ENCODE data around the gene PADI1. TPM values are rescaled to one million over a fixed set of nuclear protein-coding genes. Genes with fewer than 3 reads are reported as not detected.

Gene PADI1
- total and polyA plus RNA-seq, 4 donors: 4.9 TPM; not detected in 3

DNA sequence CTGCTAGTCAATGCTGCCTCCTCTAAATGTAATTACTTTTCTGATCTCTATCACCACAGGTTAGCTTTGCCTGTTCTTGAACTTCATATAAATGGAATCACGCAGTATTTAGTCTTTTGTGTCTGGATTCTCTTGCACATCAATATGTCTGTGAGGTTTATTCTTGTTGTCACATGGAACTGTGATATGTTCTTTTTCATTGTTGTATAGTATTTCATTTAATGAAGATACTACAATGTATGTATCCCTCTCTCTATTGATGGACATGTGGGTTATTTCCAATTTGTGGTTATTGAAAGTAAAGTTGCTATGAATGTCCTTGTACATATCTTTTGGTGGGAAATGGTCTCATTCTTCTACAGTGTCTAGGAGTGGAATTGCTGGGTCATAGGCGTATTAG, 16.7 kb upstream of the PADI1 start (continued):
- TF ChIP-seq RXRA (IDR thresholded peaks at IDR 0.05) (no peak), SP1 (IDR thresholded peaks at IDR 0.05) (no peak), HNF4G (IDR thresholded peaks at IDR 0.05) (no peak), NR2F2 (IDR thresholded peaks at IDR 0.05) (no peak), YY1 (IDR thresholded peaks at IDR 0.05) (no peak), FOXA2 (IDR thresholded peaks at IDR 0.05) (no peak), FOXA1 (IDR thresholded peaks at IDR 0.05) (no peak), HNF4A (conservative IDR thresholded peaks at IDR 0.05) (no peak)
- TF ChIP-seq, protein P1, sequence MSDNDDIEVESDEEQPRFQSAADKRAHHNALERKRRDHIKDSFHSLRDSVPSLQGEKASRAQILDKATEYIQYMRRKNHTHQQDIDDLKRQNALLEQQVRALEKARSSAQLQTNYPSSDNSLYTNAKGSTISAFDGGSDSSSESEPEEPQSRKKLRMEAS (IDR thresholded peaks at IDR 0.05): no peak
- TF ChIP-seq, protein P2, sequence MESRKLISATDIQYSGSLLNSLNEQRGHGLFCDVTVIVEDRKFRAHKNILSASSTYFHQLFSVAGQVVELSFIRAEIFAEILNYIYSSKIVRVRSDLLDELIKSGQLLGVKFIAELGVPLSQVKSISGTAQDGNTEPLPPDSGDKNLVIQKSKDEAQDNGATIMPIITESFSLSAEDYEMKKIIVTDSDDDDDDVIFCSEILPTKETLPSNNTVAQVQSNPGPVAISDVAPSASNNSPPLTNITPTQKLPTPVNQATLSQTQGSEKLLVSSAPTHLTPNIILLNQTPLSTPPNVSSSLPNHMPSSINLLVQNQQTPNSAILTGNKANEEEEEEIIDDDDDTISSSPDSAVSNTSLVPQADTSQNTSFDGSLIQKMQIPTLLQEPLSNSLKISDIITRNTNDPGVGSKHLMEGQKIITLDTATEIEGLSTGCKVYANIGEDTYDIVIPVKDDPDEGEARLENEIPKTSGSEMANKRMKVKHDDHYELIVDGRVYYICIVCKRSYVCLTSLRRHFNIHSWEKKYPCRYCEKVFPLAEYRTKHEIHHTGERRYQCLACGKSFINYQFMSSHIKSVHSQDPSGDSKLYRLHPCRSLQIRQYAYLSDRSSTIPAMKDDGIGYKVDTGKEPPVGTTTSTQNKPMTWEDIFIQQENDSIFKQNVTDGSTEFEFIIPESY (IDR thresholded peaks at IDR 0.05): no peak

DNA sequence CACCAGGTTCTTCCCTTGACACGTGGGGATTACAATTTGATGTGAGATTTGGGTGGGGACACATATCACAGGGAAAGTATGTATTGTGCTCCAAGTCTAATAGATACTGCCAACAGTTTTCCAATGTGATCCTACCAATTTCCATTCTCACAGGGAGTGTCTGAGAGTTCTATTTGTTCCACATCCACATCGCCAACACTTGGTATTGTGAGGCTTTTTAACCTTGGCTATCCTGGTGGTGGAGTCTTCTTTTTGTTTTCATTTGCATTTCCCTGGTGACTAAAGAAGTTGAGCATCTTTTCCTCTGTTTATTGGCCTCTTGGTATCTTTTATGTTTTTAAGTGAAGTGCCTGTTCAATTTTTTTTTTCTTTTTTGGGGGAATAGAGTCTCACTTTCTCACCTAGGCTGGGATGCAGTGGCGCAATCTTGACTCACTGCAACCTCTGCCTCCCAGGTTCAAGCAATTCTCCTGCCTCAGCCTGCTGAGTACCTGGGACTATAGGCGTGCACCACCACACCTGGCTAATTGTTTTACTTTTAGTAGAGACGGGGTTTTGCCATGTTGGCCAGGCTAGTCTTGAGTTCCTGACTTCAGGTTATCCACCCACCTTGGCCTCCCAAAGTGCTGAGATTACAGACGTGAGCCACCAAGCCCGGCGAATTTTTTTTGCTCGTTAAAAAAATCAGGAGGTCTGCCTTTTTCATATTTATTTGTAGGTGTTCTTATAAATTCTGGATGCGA, 15.9 kb upstream of the PADI1 start:
- Histone ChIP-seq H3K27ac (ENCODE audit: low read depth in 1 of 2, low read length in 2 of 2) (no peak overlapping the region), H3K9ac (ENCODE audit: low read depth in 1 of 2, low read length in 2 of 2) (no peak overlapping the region), H3K36me3 (ENCODE audit: control insufficient read depth in 4 of 4, insufficient read depth in 3 of 4, low read depth in 1 of 4, low read length in 3 of 4) (no peaks in the 10 kb centered on the region), H3K9me3 (ENCODE audit: control insufficient read depth in 4 of 4, low read length in 3 of 4) (peaks cover 0 to 2% (median 0%) of the 10 kb centered on the region in 4 donors), H3K27me3 (ENCODE audit: control insufficient read depth in 4 of 4, insufficient read depth in 4 of 4, low read length in 3 of 4) (no peaks in the 10 kb centered on the region), H3K4me1 (ENCODE audit: control insufficient read depth in 4 of 4, insufficient read depth in 4 of 4, low read length in 3 of 4) (no peaks in the 10 kb centered on the region), H3K4me3 (ENCODE audit: low read depth in 1 of 3, low read length in 3 of 3) (no peak overlapping the region)
- TF ChIP-seq FOXA1 (IDR thresholded peaks at IDR 0.05) (no peak), SP1 (IDR thresholded peaks at IDR 0.05) (no peak), RXRA (IDR thresholded peaks at IDR 0.05) (no peak), EGR1 (IDR thresholded peaks at IDR 0.05; ENCODE audit: low read depth in 2 of 2) (no peak), GABPA (IDR thresholded peaks at IDR 0.05 in 1 of 2, conservative IDR thresholded peaks at IDR 0.05 in 1 of 2) (no peak), HNF4A (conservative IDR thresholded peaks at IDR 0.05) (no peak), FOXA2 (IDR thresholded peaks at IDR 0.05) (no peak), RAD21 (IDR thresholded peaks at IDR 0.05) (no peak), TAF1 (conservative IDR thresholded peaks at IDR 0.05) (no peak), JUND (IDR thresholded peaks at IDR 0.05) (no peak), YY1 (IDR thresholded peaks at IDR 0.05) (no peak)
- TF ChIP-seq, protein P1 (IDR thresholded peaks at IDR 0.05): no peak
- TF ChIP-seq, protein P3, sequence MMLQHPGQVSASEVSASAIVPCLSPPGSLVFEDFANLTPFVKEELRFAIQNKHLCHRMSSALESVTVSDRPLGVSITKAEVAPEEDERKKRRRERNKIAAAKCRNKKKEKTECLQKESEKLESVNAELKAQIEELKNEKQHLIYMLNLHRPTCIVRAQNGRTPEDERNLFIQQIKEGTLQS (IDR thresholded peaks at IDR 0.05): no peak
- TF ChIP-seq, protein P4, sequence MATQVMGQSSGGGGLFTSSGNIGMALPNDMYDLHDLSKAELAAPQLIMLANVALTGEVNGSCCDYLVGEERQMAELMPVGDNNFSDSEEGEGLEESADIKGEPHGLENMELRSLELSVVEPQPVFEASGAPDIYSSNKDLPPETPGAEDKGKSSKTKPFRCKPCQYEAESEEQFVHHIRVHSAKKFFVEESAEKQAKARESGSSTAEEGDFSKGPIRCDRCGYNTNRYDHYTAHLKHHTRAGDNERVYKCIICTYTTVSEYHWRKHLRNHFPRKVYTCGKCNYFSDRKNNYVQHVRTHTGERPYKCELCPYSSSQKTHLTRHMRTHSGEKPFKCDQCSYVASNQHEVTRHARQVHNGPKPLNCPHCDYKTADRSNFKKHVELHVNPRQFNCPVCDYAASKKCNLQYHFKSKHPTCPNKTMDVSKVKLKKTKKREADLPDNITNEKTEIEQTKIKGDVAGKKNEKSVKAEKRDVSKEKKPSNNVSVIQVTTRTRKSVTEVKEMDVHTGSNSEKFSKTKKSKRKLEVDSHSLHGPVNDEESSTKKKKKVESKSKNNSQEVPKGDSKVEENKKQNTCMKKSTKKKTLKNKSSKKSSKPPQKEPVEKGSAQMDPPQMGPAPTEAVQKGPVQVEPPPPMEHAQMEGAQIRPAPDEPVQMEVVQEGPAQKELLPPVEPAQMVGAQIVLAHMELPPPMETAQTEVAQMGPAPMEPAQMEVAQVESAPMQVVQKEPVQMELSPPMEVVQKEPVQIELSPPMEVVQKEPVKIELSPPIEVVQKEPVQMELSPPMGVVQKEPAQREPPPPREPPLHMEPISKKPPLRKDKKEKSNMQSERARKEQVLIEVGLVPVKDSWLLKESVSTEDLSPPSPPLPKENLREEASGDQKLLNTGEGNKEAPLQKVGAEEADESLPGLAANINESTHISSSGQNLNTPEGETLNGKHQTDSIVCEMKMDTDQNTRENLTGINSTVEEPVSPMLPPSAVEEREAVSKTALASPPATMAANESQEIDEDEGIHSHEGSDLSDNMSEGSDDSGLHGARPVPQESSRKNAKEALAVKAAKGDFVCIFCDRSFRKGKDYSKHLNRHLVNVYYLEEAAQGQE (IDR thresholded peaks at IDR 0.05): no peak
- TF ChIP-seq, protein P5, sequence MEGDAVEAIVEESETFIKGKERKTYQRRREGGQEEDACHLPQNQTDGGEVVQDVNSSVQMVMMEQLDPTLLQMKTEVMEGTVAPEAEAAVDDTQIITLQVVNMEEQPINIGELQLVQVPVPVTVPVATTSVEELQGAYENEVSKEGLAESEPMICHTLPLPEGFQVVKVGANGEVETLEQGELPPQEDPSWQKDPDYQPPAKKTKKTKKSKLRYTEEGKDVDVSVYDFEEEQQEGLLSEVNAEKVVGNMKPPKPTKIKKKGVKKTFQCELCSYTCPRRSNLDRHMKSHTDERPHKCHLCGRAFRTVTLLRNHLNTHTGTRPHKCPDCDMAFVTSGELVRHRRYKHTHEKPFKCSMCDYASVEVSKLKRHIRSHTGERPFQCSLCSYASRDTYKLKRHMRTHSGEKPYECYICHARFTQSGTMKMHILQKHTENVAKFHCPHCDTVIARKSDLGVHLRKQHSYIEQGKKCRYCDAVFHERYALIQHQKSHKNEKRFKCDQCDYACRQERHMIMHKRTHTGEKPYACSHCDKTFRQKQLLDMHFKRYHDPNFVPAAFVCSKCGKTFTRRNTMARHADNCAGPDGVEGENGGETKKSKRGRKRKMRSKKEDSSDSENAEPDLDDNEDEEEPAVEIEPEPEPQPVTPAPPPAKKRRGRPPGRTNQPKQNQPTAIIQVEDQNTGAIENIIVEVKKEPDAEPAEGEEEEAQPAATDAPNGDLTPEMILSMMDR (IDR thresholded peaks at IDR 0.05; ENCODE audit: low read depth, low read length, missing input control): no peak
- TF ChIP-seq, protein P2 (IDR thresholded peaks at IDR 0.05): no peak
- 92% methylated on average over 10 of the region's 10 CpGs for WGBS
- DNase-seq (ENCODE audit: low spot score): no peak

All from liver (tissue), 9 donors.